GM12878 (cell line): ENCODE measurements around the gene C1QL4. TPM values are rescaled to one million over a fixed set of nuclear protein-coding genes. Genes with fewer than 3 reads are reported as not detected.

Experiments
- ETV6 ChIP-seq, 2 experiments: fragments of 450-650 bp in 1 of 2; IDR thresholded peaks in 1 of 2; conservative IDR thresholded peaks in 1 of 2; 2 replicates each; pipeline ENCODE4 v1.6.1; 2014; ENCODE audit warnings: antibody characterized with exemption in 1 of 2, borderline replicate concordance in 1 of 2, low read depth in 1 of 2, mild to moderate bottlenecking in 1 of 2, moderate library complexity in 1 of 2
- POLR2AphosphoS2 ChIP-seq: IDR thresholded peaks from 2 replicates; pipeline ENCODE4 v1.6.1; 2011; ENCODE audit warnings: low read depth, mild to moderate bottlenecking, low read length, improper control_type of control experiment, moderate library complexity
- RELA ChIP-seq: fragments of 450-650 bp; IDR thresholded peaks from 2 replicates; pipeline ENCODE4 v1.8.0; 2014; ENCODE audit warnings: borderline replicate concordance; ENCODE audit not compliant: partially characterized antibody
- SMC3 ChIP-seq: IDR thresholded peaks from 2 replicates; pipeline ENCODE4 v1.6.1; 2011; ENCODE audit warnings: low read length, improper control_type of control experiment, borderline replicate concordance
- YY1 ChIP-seq: IDR thresholded peaks from 2 replicates; pipeline ENCODE4 v1.6.1; 2011; ENCODE audit warnings: low read depth, mild to moderate bottlenecking, low read length
- ZNF384 ChIP-seq: IDR thresholded peaks from 2 replicates; pipeline ENCODE4 v1.6.1; 2012; ENCODE audit warnings: low read depth, mild to moderate bottlenecking, low read length, improper control_type of control experiment, borderline replicate concordance
- ZNF622 ChIP-seq: fragments of 450-650 bp; IDR thresholded peaks from 2 replicates; pipeline ENCODE4 v1.6.1; 2017; ENCODE audit warnings: mild to moderate bottlenecking, inconsistent platforms
- polyA plus RNA-seq, 11 experiments: library from polyadenylated mRNA; depleted of rRNA in 4 of 11; unstranded in 6 of 11; stranded (reverse) in 5 of 11; fragments of >200 nt; fragmentation: Nextera tagmentation in 4 of 11; fragmentation: Illumina TruSeq in 1 of 11; extraction: Ambion mirVana in 4 of 11; extraction: Trizol in 1 of 11; gene quantifications; 1 replicate in 1 of 11; 2 replicates in 10 of 11; pipeline versions ENCODE4 v1.2.1 to v1.2.3, GENCODE V29; 2011 to 2016; ENCODE audit warnings: inconsistent platforms in 2 of 11, missing spikeins in 2 of 11, low read depth in 1 of 11
- total RNA-seq, 4 experiments: library from RNA; depleted of rRNA in 3 of 4; stranded (reverse); fragments of >200 nt in 3 of 4; fragmentation: Illumina TruSeq in 1 of 4; extraction: Trizol in 1 of 4; gene quantifications; 2 replicates each; pipeline versions ENCODE4 v1.2.1 to v1.2.3, GENCODE V29; 2013 to 2021
- TF ChIP-seq, protein P1 (sequence below), 3 experiments: IDR thresholded peaks in 2 of 3; conservative IDR thresholded peaks in 1 of 3; 2 replicates each; pipeline ENCODE4 v1.5.1; 2011; ENCODE audit warnings: low read depth in 3 of 3, low read length in 3 of 3, mild to moderate bottlenecking in 3 of 3, control low read depth in 2 of 3, moderate library complexity in 2 of 3, inconsistent platforms in 1 of 3, mixed read lengths in 1 of 3; ENCODE audit not compliant: control insufficient read depth in 2 of 3, insufficient read depth in 1 of 3; ENCODE audit errors: extremely low read depth in 1 of 3
- TF ChIP-seq, protein P2 (sequence below): fragments of 450-650 bp; IDR thresholded peaks from 2 replicates; pipeline ENCODE4 v1.6.1; 2017; ENCODE audit warnings: mild to moderate bottlenecking
- TF ChIP-seq, protein P3 (sequence below): fragments of 450-650 bp; IDR thresholded peaks from 2 replicates; pipeline ENCODE4 v1.6.1; 2016; ENCODE audit warnings: mild to moderate bottlenecking, moderate library complexity, borderline replicate concordance
- TF ChIP-seq, protein P4 (sequence below): fragments of 450-650 bp; formaldehyde crosslinking; IDR thresholded peaks from 2 replicates; pipeline ENCODE4 v1.4.0; 2022; ENCODE audit warnings: mild to moderate bottlenecking, moderate library complexity
- TF ChIP-seq, protein P5 (sequence below): fragments of 150-350 bp; IDR thresholded peaks from 2 replicates; pipeline ENCODE4 v1.6.1; 2014; ENCODE audit warnings: mild to moderate bottlenecking, low read depth, low read length

The C1QL4 gene
- total and polyA plus RNA-seq, 10 of the 15 experiments (the other 5 are each of a cell fraction or from before 2014, with no cell fraction given), result 0.05 TPM; not detected in 9

DNA sequence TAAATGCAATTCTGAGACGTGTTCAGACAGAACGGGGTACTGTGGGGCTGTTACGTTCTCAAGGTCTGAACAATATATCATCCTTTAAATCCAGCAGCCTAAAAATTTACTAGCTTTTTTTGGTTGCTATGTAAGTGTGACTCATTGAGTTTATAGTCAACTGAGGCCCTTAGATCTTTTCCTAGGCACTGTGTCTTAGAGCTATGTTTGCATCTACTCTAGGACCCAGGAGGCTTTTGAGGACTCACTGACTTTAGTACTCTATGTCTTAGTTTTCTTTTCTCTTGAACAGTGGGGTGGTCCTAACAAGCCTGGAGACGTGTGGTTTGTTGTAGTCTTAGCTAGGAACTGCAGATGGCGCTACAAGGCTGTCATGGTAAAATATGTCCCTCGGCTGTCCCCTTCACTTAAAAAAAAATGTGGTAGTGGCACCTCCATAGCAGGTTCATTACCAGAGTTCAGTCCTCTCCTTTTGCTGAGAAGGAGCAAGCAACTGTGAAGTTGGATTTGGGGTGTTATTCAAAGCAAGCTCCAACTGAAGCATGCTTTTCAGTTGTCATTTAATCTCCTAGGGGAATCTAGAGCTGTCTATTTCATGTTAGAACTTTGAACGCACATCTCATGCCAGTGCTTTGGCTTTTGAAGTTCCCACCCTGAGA lies 21.6 kb upstream of the C1QL4 start (continued):
- TF ChIP-seq, protein P1, sequence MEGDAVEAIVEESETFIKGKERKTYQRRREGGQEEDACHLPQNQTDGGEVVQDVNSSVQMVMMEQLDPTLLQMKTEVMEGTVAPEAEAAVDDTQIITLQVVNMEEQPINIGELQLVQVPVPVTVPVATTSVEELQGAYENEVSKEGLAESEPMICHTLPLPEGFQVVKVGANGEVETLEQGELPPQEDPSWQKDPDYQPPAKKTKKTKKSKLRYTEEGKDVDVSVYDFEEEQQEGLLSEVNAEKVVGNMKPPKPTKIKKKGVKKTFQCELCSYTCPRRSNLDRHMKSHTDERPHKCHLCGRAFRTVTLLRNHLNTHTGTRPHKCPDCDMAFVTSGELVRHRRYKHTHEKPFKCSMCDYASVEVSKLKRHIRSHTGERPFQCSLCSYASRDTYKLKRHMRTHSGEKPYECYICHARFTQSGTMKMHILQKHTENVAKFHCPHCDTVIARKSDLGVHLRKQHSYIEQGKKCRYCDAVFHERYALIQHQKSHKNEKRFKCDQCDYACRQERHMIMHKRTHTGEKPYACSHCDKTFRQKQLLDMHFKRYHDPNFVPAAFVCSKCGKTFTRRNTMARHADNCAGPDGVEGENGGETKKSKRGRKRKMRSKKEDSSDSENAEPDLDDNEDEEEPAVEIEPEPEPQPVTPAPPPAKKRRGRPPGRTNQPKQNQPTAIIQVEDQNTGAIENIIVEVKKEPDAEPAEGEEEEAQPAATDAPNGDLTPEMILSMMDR (IDR thresholded peaks at IDR 0.05 in 2 of 3, conservative IDR thresholded peaks at IDR 0.05 in 1 of 3; ENCODE audit: control insufficient read depth in 2 of 3, extremely low read depth in 1 of 3, insufficient read depth in 1 of 3, low read depth in 3 of 3, low read length in 3 of 3), result peak; percentile 81 to 91 (median 81)
- TF ChIP-seq ZNF384 (peak; percentile 96), POLR2AphosphoS2 (no peak), RELA (no peak), ZNF622 (no peak), YY1 (peak; percentile 72; the same call in 1 of the 2 replicates), ETV6 (conservative IDR thresholded peaks at IDR 0.05 in 1 of 2, IDR thresholded peaks at IDR 0.05 in 1 of 2; ENCODE audit: borderline replicate concordance in 1 of 2, low read depth in 1 of 2) (no peak), SMC3 (peak; percentile 94)
- TF ChIP-seq, protein P2, sequence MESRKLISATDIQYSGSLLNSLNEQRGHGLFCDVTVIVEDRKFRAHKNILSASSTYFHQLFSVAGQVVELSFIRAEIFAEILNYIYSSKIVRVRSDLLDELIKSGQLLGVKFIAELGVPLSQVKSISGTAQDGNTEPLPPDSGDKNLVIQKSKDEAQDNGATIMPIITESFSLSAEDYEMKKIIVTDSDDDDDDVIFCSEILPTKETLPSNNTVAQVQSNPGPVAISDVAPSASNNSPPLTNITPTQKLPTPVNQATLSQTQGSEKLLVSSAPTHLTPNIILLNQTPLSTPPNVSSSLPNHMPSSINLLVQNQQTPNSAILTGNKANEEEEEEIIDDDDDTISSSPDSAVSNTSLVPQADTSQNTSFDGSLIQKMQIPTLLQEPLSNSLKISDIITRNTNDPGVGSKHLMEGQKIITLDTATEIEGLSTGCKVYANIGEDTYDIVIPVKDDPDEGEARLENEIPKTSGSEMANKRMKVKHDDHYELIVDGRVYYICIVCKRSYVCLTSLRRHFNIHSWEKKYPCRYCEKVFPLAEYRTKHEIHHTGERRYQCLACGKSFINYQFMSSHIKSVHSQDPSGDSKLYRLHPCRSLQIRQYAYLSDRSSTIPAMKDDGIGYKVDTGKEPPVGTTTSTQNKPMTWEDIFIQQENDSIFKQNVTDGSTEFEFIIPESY, result no peak
- TF ChIP-seq, protein P3, sequence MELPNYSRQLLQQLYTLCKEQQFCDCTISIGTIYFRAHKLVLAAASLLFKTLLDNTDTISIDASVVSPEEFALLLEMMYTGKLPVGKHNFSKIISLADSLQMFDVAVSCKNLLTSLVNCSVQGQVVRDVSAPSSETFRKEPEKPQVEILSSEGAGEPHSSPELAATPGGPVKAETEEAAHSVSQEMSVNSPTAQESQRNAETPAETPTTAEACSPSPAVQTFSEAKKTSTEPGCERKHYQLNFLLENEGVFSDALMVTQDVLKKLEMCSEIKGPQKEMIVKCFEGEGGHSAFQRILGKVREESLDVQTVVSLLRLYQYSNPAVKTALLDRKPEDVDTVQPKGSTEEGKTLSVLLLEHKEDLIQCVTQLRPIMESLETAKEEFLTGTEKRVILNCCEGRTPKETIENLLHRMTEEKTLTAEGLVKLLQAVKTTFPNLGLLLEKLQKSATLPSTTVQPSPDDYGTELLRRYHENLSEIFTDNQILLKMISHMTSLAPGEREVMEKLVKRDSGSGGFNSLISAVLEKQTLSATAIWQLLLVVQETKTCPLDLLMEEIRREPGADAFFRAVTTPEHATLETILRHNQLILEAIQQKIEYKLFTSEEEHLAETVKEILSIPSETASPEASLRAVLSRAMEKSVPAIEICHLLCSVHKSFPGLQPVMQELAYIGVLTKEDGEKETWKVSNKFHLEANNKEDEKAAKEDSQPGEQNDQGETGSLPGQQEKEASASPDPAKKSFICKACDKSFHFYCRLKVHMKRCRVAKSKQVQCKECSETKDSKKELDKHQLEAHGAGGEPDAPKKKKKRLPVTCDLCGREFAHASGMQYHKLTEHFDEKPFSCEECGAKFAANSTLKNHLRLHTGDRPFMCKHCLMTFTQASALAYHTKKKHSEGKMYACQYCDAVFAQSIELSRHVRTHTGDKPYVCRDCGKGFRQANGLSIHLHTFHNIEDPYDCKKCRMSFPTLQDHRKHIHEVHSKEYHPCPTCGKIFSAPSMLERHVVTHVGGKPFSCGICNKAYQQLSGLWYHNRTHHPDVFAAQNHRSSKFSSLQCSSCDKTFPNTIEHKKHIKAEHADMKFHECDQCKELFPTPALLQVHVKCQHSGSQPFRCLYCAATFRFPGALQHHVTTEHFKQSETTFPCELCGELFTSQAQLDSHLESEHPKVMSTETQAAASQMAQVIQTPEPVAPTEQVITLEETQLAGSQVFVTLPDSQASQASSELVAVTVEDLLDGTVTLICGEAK, result no peak
- TF ChIP-seq, protein P4, sequence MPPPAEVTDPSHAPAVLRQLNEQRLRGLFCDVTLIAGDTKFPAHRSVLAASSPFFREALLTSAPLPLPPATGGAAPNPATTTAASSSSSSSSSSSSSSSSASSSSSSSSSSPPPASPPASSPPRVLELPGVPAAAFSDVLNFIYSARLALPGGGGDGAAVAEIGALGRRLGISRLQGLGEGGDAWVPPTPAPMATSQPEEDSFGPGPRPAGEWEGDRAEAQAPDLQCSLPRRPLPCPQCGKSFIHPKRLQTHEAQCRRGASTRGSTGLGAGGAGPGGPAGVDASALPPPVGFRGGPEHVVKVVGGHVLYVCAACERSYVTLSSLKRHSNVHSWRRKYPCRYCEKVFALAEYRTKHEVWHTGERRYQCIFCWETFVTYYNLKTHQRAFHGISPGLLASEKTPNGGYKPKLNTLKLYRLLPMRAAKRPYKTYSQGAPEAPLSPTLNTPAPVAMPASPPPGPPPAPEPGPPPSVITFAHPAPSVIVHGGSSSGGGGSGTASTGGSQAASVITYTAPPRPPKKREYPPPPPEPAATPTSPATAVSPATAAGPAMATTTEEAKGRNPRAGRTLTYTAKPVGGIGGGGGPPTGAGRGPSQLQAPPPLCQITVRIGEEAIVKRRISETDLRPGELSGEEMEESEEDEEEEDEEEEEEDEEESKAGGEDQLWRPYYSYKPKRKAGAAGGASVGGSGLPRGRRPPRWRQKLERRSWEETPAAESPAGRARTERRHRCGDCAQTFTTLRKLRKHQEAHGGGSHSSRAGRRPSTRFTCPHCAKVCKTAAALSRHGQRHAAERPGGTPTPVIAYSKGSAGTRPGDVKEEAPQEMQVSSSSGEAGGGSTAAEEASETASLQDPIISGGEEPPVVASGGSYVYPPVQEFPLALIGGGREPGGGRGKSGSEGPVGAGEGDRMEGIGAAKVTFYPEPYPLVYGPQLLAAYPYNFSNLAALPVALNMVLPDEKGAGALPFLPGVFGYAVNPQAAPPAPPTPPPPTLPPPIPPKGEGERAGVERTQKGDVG (CRISPR knock-in tag), result no peak
- TF ChIP-seq, protein P5, sequence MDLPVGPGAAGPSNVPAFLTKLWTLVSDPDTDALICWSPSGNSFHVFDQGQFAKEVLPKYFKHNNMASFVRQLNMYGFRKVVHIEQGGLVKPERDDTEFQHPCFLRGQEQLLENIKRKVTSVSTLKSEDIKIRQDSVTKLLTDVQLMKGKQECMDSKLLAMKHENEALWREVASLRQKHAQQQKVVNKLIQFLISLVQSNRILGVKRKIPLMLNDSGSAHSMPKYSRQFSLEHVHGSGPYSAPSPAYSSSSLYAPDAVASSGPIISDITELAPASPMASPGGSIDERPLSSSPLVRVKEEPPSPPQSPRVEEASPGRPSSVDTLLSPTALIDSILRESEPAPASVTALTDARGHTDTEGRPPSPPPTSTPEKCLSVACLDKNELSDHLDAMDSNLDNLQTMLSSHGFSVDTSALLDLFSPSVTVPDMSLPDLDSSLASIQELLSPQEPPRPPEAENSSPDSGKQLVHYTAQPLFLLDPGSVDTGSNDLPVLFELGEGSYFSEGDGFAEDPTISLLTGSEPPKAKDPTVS, result no peak
